ENCODE data around the gene ATP8A1. TPM values are rescaled to one million over a fixed set of nuclear protein-coding genes. Genes with fewer than 3 reads are reported as not detected.

ATP8A1 gene
- total and polyA plus RNA-seq, 2 of the 8 experiments (the other 6 are each of a cell fraction or from before 2014, with no cell fraction given), result 3.7 to 14.9 TPM

GRCh38 chr4:42549896-42550295 lies 107.0 kb downstream of the ATP8A1 start (continued):
- TF ChIP-seq KDM5A (IDR thresholded peaks at IDR 0.05; ENCODE audit: low read length) (no peak), TAF7 (optimal IDR thresholded peaks at IDR 0.05; ENCODE audit: borderline replicate concordance, low read depth, low read length) (no peak), CHD1 (IDR thresholded peaks at IDR 0.05; ENCODE audit: low read depth, low read length) (no peak), ASH2L (IDR thresholded peaks at IDR 0.05; ENCODE audit: low read length) (no peak), SIRT6 (IDR thresholded peaks at IDR 0.05; ENCODE audit: low read length) (no peak), KDM1A (IDR thresholded peaks at IDR 0.05; ENCODE audit: borderline replicate concordance, low read length) (no peak), SP4 (IDR thresholded peaks at IDR 0.05; ENCODE audit: low read length) (no peak), SIX5 (IDR thresholded peaks at IDR 0.05; ENCODE audit: low read depth, low read length) (no peak)
